ENCODE results near the gene RYR1.
"Not testable (repeated sequence)": the region's sequence is repeated elsewhere in the genome, so short reads cannot be mapped to it uniquely, and the experiment has no call there.

Gene RYR1

DNA sequence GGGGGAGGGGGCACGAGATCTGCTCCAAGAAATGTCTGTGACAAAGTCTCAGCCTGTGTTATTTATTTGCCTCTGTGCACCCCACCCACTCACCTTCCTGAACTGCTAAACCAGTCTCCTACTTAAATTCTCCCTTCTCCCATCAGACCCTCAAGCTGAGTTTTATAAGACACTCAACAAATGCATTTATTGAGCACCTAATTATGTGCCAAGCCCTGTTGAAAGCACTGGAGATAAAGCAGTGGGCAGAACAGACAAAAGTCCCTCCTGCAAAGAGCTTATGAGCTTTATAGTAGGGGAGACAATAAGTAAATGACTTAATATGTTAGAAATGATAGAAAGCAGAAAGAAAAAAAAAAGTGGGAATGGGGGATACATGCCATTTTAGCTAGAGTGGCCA, 34.0 kb upstream of the RYR1 start:
- DNase-seq (ENCODE audit: low read depth, low spot score) = no peak

DNA sequence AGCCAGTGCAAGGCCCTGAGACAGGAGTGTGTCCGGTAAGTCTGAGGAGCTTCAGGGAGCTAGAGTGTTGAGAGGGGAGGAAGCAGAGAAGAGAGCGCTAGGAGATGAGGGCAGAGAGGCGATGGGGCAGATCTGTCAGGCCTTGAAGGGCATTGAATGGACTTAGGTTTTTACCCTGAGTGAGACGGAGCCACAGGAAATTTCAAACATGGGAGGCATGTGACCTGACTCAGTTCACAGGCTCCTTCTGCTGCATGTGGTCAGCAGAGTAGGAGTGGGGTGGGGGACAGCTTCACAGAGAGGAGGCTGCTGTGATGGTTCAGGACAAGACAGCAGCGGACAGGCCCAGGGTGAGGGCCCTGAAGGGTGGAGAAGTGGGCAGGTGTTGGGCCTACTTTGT, 33.1 kb upstream of the RYR1 start:
- DNase-seq (ENCODE audit: low read depth, low spot score) = no peak

DNA sequence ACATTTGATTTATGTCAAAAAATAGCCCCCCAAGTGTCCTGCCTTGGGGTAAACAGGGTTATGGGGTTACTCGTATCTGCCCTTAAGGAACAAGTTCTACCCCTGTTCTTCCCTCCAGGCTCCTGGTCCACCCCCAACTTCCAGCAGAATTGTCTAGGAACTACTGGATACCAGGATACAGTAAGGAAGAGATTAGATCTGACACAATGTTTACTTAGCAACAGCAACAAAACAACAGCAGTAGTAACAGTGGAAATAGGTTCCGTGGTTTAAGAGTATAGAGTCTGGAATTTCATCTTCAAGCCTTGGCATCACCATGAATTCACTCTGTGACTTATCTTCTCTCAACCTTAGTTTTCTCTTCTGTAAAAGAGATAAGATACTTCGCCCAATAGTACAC, 32.3 kb upstream of the RYR1 start:
- no peak for DNase-seq (ENCODE audit: low read depth, low spot score)

DNA sequence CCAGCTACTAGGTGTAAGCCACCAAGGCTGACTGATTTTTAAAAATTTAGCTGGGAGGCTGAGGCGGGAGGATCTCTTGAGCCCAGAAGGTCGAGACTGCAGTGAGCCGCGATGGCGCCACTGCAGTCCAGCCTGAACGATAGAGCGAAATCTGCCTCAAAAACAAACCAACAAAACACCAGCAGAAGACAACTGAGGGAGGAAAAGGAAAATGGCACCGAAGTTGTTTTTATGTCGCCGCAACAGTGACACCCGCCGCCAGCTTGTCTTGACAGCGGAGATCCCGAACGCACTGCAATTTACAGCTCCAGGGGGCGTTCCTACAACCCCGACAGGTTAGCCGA, 30.9 kb upstream of the RYR1 start:
- DNase-seq (ENCODE audit: low read depth, low spot score) = no peak

DNA sequence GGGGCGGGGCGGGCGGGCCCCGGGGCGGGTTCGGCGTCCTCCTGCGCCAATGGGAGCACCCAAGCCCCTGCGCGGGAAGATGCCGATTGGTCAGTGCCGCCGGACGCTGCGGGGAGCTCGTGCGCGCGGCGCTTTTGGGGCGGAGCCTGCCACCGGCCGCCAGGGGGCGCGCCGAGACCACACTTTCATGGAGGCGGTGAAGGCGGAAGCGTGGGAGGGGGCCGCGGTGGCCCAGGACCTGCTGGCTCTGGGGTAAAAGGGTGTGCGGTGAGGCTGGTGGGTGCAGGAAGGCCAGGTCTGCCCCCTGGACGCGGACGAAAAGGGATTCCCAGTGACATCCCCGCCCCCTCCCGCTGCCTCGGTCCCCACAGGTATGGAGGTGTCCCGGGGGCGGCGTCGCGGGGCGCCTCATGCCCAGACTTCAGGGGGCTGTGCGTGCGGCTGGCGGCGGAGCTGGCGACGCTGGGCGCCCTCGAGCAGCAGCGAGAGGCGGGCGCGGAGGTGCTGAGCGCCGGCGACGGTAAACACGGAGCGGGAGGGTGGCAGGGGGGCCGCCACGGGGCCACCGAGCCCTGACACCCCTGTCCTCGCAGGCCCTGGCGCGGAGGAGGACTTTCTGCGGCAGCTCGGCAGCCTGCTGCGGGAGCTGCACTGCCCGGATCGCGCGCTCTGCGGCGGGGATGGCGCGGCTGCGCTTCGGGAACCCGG, 30.4 kb upstream of the RYR1 start, which contains the start of gene FAM98C:
Gene FAM98C, plus strand, starts transcription at position 127 of the 708 bp plus-strand sequence. Its CDS starts 61 bp downstream, at position 188.
- peak; percentile 96 for DNase-seq (ENCODE audit: low read depth, low spot score)

DNA sequence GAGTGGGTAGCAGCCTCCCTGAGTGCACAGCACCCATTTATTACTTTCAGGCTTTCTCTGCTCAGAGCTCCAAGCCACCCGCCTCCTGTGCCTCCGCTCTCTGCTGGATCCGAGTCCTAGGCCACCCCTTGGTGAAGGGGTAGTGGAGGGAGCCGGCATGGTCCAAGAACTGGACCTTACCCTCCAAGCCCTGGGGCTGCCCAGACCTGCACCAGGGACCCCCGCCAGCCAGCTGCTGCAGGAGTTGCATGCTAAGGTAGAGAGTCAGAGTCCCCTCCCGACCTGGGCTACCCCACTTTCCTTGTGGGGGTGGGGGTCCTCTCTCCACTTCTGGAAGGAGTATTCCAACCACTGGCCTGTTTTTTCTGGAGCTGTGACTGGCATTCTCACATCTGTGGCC, 28.6 kb upstream of the RYR1 start:
- no peak for DNase-seq (ENCODE audit: low read depth, low spot score)

DNA sequence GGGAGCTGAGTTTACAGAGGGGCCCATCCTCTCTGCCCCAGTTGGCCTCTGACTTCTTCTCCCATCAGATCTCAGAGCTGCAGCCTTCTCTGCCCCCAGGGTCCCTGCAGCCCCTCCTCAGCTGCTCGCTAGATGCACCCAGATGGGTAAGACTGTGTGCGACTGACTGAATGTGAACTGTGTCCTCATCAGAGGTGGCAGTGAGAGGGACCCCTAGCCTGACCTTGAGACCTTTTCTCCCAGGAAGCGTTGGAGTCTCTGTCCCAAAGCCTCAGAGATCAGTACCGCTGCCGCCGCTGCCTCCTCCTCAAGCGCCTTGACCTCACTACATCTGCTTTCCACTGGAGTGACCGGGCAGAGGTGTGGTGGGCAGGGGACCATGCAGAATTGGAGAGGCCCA, 28.2 kb upstream of the RYR1 start:
- no peak for DNase-seq (ENCODE audit: low read depth, low spot score)

DNA sequence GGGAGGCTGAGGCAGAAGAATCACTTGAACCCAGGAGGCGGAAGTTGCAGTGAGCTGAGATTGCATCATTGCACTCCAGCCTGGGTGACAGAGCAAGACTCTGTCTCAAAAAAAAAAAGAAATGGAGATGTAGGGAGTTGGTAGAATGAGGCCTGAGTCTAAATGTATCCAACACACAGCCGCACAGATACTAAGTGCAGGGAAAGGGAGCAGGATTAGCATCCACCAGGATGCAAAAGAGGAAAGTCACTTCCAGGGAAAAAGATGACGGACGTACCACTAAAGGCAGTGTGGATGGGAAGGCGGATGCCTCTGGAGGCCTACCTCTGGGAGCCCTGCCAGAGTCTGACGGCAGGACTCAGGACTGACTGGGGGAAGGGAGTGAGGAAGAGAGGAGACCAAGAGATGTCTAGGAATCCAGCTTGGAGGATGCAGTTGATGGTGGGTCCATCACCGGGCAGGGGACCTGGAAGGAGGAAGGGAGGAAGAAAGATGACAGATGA, 23.8 kb upstream of the RYR1 start:
- no peak for DNase-seq (ENCODE audit: low read depth, low spot score)

DNA sequence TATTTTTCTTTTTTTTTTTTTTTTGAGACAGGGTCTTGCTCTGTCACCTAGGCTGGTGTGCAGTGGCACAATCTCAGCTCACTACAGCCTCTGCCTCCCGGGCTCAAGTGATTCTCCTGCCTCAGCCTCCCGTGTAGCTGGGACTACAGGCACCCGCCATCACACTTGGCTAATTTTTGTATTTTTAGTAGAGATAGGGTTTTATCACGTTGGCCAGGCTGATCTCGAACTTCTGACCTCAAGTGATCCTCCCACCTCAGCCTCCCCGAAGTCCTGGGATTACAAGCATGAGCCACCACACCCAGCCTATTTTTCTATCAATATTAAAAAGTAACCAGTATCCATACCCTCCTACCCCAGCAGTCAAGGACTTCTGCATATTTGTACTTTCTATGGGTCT, 23.1 kb upstream of the RYR1 start:
- DNase-seq (ENCODE audit: low read depth, low spot score) = not testable (repeated sequence)

DNA sequence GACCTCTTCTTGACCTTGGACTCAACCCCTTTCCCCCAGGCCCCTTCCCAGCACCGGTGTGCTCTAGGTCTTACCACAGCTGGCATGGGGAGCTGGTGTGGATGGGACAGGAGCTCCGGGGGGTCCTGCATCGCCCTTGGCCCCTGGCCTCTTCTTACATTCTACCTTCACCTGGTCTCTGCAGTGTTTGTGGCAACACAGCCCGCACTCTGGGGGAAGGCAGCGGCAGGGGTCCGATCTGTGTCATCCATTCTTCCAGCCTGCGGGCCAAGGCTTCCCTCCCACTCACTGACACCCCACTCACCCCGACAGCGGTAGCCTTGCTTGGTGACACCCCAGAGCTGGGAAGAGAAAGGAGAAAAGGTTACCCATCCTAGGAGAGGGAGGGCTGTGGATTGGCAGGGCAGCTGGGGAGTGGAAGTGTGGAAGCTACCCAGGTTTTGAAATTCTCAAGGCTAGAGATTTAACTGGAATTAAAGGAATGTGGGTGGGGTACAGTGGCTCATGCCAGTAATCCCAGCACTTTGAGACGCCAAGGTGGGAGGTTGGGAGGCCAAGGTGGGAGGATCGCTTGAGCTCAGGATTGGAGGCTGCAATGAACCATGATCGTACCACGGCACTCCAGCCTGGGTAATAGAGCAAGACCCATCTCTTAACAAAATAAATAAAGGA, 22.3 kb upstream of the RYR1 start:
- no peak for DNase-seq (ENCODE audit: low read depth, low spot score)

DNA sequence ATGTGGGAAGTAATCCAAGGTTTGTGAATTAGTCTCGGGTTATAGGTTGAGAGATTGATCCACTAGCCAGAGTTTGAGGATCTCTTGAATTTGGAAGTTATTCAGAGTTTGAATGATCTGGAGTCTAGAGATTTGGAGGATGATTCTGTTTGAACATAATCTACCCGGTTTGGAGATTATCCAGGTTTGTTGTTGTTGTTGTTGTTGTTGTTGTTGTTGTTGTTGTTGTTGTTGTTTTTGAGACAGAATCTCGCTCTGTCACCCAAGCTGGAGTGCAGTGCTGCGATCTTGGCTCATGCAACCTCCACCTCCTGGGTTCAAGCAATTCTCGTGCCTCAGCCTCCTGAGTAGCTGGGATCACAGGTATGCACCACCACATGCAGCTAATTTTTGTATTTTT, 21.6 kb upstream of the RYR1 start:
- not testable (repeated sequence) for DNase-seq (ENCODE audit: low read depth, low spot score)

DNA sequence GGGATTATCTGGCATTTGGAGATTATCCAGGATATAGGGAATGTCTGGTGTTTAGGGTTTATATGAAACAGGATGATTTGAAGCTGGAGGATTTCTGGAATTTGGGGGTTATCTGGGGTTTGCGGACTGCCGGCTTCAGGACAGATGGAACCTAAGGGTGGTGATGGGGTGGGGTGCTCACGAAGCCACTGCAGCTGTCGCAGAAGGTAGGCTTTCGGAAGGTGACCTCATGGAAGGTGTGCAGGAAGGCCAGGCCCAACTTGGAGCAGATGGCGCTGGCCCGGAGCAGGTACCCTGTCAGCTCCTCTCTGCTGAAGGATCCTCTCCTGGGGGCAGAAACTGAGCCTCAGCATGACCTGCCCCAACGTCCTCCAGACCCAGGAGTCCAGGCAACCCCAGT, 21.0 kb upstream of the RYR1 start:
- DNase-seq (ENCODE audit: low read depth, low spot score) = no peak

DNA sequence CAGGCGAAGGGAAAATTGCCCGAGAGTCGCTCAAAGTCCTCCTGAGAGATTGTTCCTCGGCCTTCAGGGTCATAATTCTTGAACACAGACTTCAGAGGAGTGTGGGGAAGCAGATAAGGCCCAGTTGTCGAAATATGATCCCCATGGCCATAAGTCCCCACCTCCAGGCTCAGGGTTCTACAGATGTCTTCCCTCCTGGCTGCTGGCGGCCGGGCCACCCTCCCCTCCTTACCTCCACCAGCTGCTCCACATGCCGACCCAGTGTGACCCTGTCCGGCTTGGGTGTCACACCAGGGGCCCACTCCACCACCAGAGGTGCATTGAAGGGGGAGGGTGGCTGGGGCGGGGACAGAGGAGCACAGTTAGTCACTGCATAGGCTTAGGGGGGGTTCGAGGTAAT, 20.5 kb upstream of the RYR1 start:
- no peak for DNase-seq (ENCODE audit: low read depth, low spot score)

DNA sequence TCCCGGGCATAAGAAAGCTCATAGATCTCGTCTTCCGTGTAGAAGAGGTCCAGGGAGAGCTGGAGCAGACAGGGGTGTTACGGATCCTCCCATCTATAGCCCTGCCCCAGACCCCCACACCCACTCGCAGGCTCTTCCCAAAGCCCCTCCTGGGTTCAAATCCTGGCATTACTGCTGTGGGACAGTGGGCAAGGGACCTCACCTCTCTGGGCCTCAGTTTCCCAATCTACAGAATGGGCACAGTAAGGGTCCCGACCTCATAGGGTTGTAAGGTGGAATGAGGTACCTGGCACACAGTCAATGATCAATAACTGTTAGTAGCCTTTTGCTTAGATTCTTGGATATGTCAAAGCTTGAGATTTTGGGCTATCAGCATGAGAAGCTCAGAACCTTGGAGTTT, 20.1 kb upstream of the RYR1 start:
- DNase-seq (ENCODE audit: low read depth, low spot score) = no peak

DNA sequence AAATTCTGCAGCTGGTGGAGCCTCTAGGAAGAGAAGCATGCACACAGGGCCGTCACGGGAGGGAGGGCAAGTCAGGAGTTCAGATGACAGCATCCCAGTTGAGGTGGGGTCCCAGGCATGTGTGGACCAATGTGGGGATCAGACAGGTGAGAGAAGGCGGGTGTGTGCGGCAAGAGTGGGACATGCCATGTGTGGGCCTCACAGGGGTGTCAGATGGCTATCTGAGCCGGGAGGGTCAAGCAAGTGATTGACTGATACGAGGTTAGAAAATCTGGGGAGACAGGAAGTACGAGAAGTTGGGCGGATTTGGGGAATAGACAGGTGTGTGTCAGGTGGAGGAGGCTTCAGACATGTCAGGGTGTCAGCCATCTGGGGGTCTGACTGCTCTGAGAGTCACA, 16.3 kb upstream of the RYR1 start:
- DNase-seq (ENCODE audit: low read depth, low spot score) = no peak

DNA sequence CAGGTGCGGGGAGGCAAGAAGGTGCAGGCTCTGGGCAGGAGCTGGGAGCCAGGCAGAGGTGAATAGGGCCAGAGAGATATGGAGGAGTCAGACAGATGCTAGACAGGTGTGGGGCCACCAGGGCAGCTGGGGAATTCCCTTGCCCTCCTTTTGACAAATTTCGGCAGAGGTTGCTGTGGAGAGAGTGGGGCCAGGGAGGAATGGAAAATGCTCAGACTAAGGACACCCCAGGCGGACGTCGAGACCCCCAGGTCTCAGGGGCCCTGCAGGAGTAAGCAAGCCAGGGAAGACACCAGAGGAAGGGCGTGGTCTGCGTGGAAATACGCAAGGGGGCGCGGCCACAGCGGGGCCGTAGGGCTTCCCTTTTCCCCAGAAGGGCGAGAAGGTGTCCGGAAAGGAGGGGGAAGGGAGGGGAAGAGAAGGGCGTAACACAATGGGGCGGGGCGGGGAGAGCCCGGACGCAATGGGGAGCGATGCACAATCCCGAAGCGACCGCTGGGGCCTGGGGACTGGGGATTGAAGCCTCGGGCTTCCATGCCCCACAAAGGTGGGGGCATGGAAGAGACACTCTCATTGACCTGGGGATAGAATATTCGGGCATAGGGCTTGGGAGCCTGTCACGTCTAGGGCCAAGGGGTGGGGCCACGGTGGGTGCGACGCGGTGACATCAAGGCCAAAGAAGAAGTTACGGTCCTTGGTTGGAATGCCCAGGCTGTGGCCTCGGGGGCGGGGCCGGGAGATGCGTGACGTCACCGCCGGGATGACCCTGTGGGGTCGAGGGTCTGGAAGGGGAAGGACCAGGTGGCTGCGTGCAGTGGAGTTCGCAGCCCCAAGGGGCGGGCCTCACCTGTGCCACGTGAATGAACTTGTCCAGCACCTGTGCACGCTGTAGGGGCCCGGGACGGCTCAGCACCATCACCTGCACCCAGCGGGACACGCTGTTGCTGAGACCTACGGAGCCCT, 15.7 kb upstream of the RYR1 start:
- no peak for DNase-seq (ENCODE audit: low read depth, low spot score)

DNA sequence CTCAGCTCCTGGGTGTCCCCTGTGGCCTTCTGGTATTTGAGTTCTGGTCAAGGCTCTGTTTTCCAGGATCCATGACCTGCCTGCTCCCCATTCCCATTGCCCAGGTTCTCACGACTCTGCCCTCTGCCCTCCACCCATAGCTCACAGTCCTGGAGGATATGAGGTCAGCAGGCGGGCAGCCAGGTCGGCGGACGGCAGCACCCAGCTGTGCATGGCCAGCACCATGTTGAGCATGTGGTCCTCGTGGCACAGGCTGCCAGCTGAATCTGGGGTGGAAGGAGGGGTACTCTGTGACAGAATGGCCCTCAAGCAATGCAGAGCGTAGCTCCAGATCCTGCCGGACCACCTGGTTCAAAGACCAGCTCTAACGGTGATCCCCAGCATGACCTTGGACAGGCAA, 12.6 kb upstream of the RYR1 start:
- no peak for DNase-seq (ENCODE audit: low read depth, low spot score)

DNA sequence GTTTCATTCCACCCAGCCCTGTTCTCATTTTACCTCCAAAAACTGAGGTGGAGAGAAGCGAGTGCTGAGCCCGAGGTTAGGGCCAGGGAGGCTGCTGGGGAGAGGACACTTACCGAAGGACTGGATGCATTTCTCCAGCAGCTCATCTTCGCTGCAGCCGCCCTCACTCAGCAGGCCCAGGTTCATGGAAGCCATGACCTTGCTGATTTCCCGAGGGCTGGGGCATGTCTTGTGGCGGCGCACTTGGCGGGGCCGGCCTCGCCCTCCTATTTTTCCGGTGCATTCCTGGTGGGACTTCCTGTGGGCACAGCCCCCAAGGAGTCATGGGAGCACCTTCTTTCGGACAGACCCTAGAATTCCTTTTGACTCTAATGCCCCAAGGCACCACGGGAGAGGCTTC, 11.6 kb upstream of the RYR1 start:
- no peak for DNase-seq (ENCODE audit: low read depth, low spot score)

DNA sequence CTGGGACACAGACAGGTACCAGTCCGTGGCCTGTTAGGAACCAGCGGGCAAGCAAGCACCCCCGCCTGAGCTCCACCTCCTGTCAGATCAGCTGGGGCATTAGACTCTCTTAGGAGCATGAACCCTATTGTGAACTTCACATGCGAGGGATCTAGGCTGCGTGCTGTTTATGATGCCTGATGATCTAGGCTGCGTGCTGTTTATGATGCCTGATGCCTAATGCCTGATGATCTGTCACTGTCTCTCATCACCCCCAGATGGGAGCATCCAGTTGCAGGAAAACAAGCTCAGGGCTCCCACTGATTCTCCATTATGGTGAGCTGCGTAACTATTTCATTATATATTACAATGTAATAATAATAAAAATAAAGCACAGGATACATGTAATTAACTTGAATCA, 11.1 kb upstream of the RYR1 start:
- no peak for DNase-seq (ENCODE audit: low read depth, low spot score)

DNA sequence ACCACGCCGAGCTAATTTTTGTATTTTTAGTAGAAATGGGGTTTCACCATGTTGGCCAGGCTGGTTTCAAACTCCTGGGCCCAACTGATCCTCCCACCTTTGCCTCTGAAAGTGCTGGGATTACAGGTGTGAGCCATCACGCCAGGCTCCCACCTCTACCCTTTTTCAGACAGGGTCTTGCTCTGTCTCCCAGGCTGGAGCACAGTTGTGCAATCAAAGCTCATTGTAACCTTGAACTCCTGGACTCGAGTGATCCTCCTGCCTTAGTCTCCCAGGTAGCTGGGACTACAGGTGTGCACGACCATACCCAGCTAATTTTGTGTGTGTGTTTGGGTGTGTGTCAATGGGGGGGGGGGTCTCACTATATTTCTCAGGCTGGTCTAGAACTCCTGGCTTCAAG, 9.2 kb upstream of the RYR1 start:
- DNase-seq (ENCODE audit: low read depth, low spot score) = no peak

DNA sequence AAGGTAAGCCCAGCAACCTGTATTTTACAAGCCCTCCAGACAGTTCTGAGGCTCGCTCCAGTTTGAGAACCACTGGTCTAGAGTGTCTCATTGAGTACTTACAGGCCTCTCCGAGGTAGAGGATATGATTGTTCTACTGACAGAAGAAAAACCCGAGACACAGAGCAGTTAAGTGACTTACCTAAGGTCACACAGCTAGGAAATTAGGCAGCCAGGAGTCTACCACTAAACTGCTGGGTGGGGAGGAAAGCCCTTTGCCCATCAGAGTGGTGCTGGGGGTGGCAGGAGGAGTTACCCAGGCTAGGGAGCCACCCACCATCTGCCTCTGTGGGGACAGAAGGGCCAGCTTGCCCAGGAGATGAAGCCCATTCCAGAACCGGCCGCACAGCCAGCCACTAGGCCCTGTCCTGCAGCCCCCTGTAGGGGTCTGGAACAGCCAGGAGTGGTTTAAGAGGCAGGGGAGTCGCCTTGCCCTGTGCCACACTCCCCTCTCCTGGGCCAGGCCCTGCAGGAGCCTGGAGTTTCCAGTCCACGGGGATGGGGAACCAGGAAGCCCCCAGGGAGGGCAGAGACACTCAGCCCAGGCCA, 8.2 kb upstream of the RYR1 start:
- DNase-seq (ENCODE audit: low read depth, low spot score) = no peak
